Left renal pelvis (tissue), 4 donors: Measurements from ENCODE around the gene STC2. TPM values are rescaled to one million over a fixed set of nuclear protein-coding genes. Genes with fewer than 3 reads are reported as not detected.

Experiments
- DNase-seq, 4 donors: peaks; one replicate each; pipeline ENCODE4 v3.0.0-alpha.2; 2013; ENCODE audit warnings: low read depth in 4 of 4, low spot score in 3 of 4
- polyA plus RNA-seq, 4 donors: library from polyadenylated mRNA; unstranded; fragments of 120-200 nt; gene quantifications; one replicate each; pipeline ENCODE4 v1.2.1, GENCODE V29; 2013; ENCODE audit not compliant: insufficient read length in 4 of 4

Gene STC2
- polyA plus RNA-seq, 4 donors: 0.98 to 2.1 (median 1.5) TPM

DNA sequence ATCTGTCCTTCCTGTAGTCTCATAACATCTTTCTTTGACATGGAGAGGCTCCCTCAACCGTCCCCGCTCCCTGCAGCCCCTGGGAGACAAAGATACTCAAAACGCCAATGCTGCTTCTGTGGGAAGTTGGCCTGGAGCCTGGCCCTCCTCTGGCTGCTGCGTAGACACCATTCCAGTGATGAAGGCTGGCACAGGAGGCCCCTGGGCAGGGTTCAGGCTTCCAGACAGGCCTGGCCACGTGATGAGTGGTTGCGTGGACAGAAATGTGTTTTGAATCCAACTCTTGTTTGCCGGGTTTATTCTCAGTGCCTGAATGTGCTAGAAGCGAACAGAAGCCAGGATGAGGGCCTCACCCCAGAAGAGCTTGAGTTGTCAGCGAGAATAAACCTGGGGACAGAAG is 50.0 kb downstream of the STC2 start:
- DNase-seq: no peak

GRCh38 chr5:173274771-173275170 is 53.4 kb downstream of the STC2 start:
- no peak for DNase-seq

DNA sequence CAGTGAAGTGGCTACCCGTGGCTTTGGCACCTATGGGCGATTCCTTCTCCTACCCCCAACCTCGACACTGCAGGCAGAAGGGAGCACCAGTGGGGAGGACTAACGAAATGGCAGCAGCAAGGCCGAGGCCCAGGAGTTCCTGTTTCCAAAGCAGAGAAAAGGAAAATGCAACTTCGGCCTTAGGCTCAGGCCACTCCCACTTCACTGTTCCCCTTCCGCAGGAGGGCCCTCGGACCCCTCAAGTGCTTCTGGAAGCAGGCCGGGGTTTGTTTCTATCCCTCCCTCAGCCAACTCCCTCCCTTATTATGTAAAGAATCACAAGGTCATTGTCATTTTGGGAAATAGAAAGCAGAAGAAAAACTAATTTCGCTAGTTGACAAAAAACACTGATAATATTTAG is 56.8 kb downstream of the STC2 start:
- DNase-seq: no peak

- DNase-seq: no peak
Measured at GRCh38 chr5:173268750-173269432, 59.3 kb downstream of the STC2 start.

DNA sequence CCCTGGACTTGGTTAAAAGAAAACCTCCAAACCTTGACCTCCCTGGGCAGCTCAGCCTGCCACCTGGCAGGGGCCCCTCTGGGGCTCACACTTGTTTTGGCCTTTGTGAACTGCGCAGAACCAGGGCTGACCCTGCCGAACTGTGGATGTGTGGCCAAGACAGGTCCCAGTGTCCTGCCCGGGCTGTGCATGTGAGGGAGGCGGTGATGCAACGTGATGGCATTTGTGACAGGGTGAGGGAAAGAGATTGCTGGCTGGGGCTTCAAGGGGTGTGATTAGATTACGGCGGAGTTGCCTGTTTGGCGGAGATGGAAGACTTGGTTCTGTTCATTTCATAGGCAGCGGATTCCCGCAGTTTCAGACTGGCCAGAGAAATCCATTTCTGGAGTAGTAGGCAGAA is 62.8 kb downstream of the STC2 start:
- no peak for DNase-seq

Other genes starting within 250 kb of the STC2 start
- 10 to 100 TPM; 12.8 to 15.0 (median 14.5) TPM for gene BNIP1, start 183.9 kb downstream of the STC2 start, polyA plus RNA-seq
- gene NKX2-5, start 93.2 kb downstream of the STC2 start, polyA plus RNA-seq: not detected